ENCODE data around the gene OGFOD1.

The OGFOD1 gene

DNA sequence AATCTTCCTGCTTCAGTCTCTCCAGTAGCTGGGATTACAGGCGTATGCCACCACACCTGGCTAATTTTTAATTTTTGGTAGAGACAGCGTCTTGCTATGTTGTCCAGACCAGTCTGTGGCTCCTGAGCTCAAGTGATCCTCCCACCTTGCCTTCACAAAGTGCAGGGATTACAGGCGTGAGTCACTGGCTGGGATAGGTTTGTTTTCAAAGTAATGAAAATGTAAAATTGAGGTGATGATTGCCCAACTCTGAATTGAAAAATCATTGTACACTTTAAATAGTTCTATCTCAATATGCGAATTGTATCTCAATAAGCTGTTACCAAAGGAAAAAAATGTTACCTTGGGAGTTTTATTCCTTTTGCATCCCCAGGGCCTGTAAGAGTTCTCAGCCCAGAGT, 24.8 kb upstream of the OGFOD1 start:
- Histone ChIP-seq H3K27ac (ENCODE audit: low read length, poor library complexity, severe bottlenecking) (no peak overlapping the region), H4K8ac (ENCODE audit: low read length) (no peak overlapping the region), H2BK12ac (ENCODE audit: low read length in 2 of 2) (no peak overlapping the region), H2AFZ (ENCODE audit: low read depth, low read length) (no peak overlapping the region), H3K4me3 (ENCODE audit: insufficient read depth in 1 of 2, low read depth in 1 of 2, low read length in 2 of 2) (no peak overlapping the region), H3K18ac (ENCODE audit: low read depth in 1 of 2, low read length in 2 of 2) (no peak overlapping the region), H2AK5ac (ENCODE audit: low read length, severe bottlenecking) (no peak overlapping the region), H3K36me3 (ENCODE audit: control insufficient read depth in 1 of 2, insufficient read depth in 2 of 2, low read depth in 1 of 2, low read length in 2 of 2) (peaks cover 2 to 23% of the 10 kb centered on the region in 2 experiments), H3K4ac (ENCODE audit: low read depth in 1 of 2, low read length in 2 of 2) (no peak overlapping the region), H3K23ac (ENCODE audit: low read length in 2 of 2) (no peak overlapping the region), H2BK120ac (ENCODE audit: low read depth, low read length) (no peak overlapping the region), H3K27me3 (ENCODE audit: control insufficient read depth in 1 of 2, insufficient read depth in 1 of 2, low read length in 2 of 2) (no peaks in the 10 kb centered on the region), H3K79me1 (replicated peaks; ENCODE audit: low read length, poor library complexity, severe bottlenecking) (peaks cover 6% of the 10 kb centered on the region), H3K9ac (ENCODE audit: low read length) (no peak overlapping the region), H2BK15ac (ENCODE audit: low read depth, poor library complexity, severe bottlenecking) (no peak overlapping the region), H3K9me3 (ENCODE audit: control insufficient read depth, low read length) (no peaks in the 10 kb centered on the region), H3K4me2 (ENCODE audit: low read length, poor library complexity, severe bottlenecking) (no peak overlapping the region), H2BK5ac (ENCODE audit: low read depth, low read length, poor library complexity, severe bottlenecking) (no peak overlapping the region), H3K4me1 (ENCODE audit: control insufficient read depth, insufficient read depth, low read depth, low read length) (peaks cover 8% of the 10 kb centered on the region), H4K91ac (ENCODE audit: low read length) (no peak overlapping the region), H3K14ac (ENCODE audit: low read length in 2 of 2) (no peak overlapping the region)
- DNase-seq: no peak
- WGBS: 100% methylated on average over 3 of the region's 4 CpGs

GRCh38 chr16:56428091-56428490, 23.3 kb upstream of the OGFOD1 start:
- no peak overlapping the region for H3K27ac ChIP-seq (ENCODE audit: low read length, poor library complexity, severe bottlenecking)
- H2AK5ac ChIP-seq (ENCODE audit: low read length, severe bottlenecking): no peak overlapping the region
- no peaks in the 10 kb centered on the region for H3K27me3 ChIP-seq (ENCODE audit: control insufficient read depth in 1 of 2, insufficient read depth in 1 of 2, low read length in 2 of 2)
- H3K9me3 ChIP-seq (ENCODE audit: control insufficient read depth, low read length): no peaks in the 10 kb centered on the region
- no peak overlapping the region for H2BK120ac ChIP-seq (ENCODE audit: low read depth, low read length)
- H3K4me3 ChIP-seq (ENCODE audit: insufficient read depth in 1 of 2, low read depth in 1 of 2, low read length in 2 of 2): no peak overlapping the region
- peaks cover 3% of the 10 kb centered on the region for H3K79me1 ChIP-seq (replicated peaks; ENCODE audit: low read length, poor library complexity, severe bottlenecking)
- no peak overlapping the region for H3K4ac ChIP-seq (ENCODE audit: low read depth in 1 of 2, low read length in 2 of 2)
- no peak overlapping the region for H3K14ac ChIP-seq (ENCODE audit: low read length in 2 of 2)
- peaks cover 2 to 35% of the 10 kb centered on the region in 2 experiments for H3K36me3 ChIP-seq (ENCODE audit: control insufficient read depth in 1 of 2, insufficient read depth in 2 of 2, low read depth in 1 of 2, low read length in 2 of 2)
- no peak for DNase-seq
- no peak overlapping the region for H3K18ac ChIP-seq (ENCODE audit: low read depth in 1 of 2, low read length in 2 of 2)
- H4K91ac ChIP-seq (ENCODE audit: low read length): no peak overlapping the region
- peaks cover 3% of the 10 kb centered on the region for H3K4me1 ChIP-seq (ENCODE audit: control insufficient read depth, insufficient read depth, low read depth, low read length)
- H2BK5ac ChIP-seq (ENCODE audit: low read depth, low read length, poor library complexity, severe bottlenecking): no peak overlapping the region
- H2BK15ac ChIP-seq (ENCODE audit: low read depth, poor library complexity, severe bottlenecking): no peak overlapping the region
- H4K8ac ChIP-seq (ENCODE audit: low read length): no peak overlapping the region
- H2AFZ ChIP-seq (ENCODE audit: low read depth, low read length): no peak overlapping the region
- H3K4me2 ChIP-seq (ENCODE audit: low read length, poor library complexity, severe bottlenecking): no peak overlapping the region
- no peak overlapping the region for H3K23ac ChIP-seq (ENCODE audit: low read length in 2 of 2)
- 91% methylated on average over 1 of the region's 1 CpG for WGBS
- H3K9ac ChIP-seq (ENCODE audit: low read length): peak overlapping the region; percentile 47
- no peak overlapping the region for H2BK12ac ChIP-seq (ENCODE audit: low read length in 2 of 2)

DNA sequence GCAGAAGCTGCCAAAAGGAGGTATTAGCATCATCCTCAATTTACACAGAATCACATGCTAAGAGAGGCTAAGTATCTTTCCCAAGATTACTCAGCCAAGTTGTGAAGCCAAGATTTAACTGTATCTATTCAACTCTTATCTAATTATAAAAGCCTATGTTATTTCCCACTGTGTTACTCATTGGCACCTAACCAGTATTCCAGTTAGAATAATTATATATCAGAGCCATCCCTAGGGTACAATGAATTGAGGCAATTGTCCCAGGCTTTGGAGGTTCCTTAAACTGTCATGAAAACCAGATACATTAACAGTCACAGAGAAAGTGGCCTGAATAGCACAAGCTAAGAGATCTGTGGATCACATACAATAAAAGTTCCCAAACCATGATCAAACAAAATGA, 15.1 kb upstream of the OGFOD1 start:
- peaks cover 17% of the 10 kb centered on the region for H3K79me1 ChIP-seq (replicated peaks; ENCODE audit: low read length, poor library complexity, severe bottlenecking)
- no peak overlapping the region for H3K23ac ChIP-seq (ENCODE audit: low read length in 2 of 2)
- H3K4ac ChIP-seq (ENCODE audit: low read depth in 1 of 2, low read length in 2 of 2): no peak overlapping the region
- H2BK120ac ChIP-seq (ENCODE audit: low read depth, low read length): no peak overlapping the region
- H4K8ac ChIP-seq (ENCODE audit: low read length): no peak overlapping the region
- H2AK5ac ChIP-seq (ENCODE audit: low read length, severe bottlenecking): no peak overlapping the region
- H3K9ac ChIP-seq (ENCODE audit: low read length): no peak overlapping the region
- peaks cover 1% of the 10 kb centered on the region for H3K4me1 ChIP-seq (ENCODE audit: control insufficient read depth, insufficient read depth, low read depth, low read length)
- H2BK12ac ChIP-seq (ENCODE audit: low read length in 2 of 2): no peak overlapping the region
- H3K14ac ChIP-seq (ENCODE audit: low read length in 2 of 2): no peak overlapping the region
- no peaks in the 10 kb centered on the region for H3K27me3 ChIP-seq (ENCODE audit: control insufficient read depth in 1 of 2, insufficient read depth in 1 of 2, low read length in 2 of 2)
- H2BK5ac ChIP-seq (ENCODE audit: low read depth, low read length, poor library complexity, severe bottlenecking): no peak overlapping the region
- H3K4me2 ChIP-seq (ENCODE audit: low read length, poor library complexity, severe bottlenecking): no peak overlapping the region
- H3K36me3 ChIP-seq (ENCODE audit: control insufficient read depth in 1 of 2, insufficient read depth in 2 of 2, low read depth in 1 of 2, low read length in 2 of 2): peaks cover 16 to 80% of the 10 kb centered on the region in 2 experiments
- H3K27ac ChIP-seq (ENCODE audit: low read length, poor library complexity, severe bottlenecking): no peak overlapping the region
- no peak overlapping the region for H2BK15ac ChIP-seq (ENCODE audit: low read depth, poor library complexity, severe bottlenecking)
- no peak for DNase-seq
- no peak overlapping the region for H2AFZ ChIP-seq (ENCODE audit: low read depth, low read length)
- H3K4me3 ChIP-seq (ENCODE audit: insufficient read depth in 1 of 2, low read depth in 1 of 2, low read length in 2 of 2): no peak overlapping the region
- H3K18ac ChIP-seq (ENCODE audit: low read depth in 1 of 2, low read length in 2 of 2): no peak overlapping the region
- H3K9me3 ChIP-seq (ENCODE audit: control insufficient read depth, low read length): no peaks in the 10 kb centered on the region
- no peak overlapping the region for H4K91ac ChIP-seq (ENCODE audit: low read length)

- Histone ChIP-seq H2BK15ac (ENCODE audit: low read depth, poor library complexity, severe bottlenecking) (no peak overlapping the region), H2BK120ac (ENCODE audit: low read depth, low read length) (no peak overlapping the region), H3K27ac (ENCODE audit: low read length, poor library complexity, severe bottlenecking) (no peak overlapping the region), H3K9ac (ENCODE audit: low read length) (no peak overlapping the region), H3K14ac (ENCODE audit: low read length in 2 of 2) (no peak overlapping the region), H2AK5ac (ENCODE audit: low read length, severe bottlenecking) (no peak overlapping the region), H3K27me3 (ENCODE audit: control insufficient read depth in 1 of 2, insufficient read depth in 1 of 2, low read length in 2 of 2) (no peaks in the 10 kb centered on the region), H3K4ac (ENCODE audit: low read depth in 1 of 2, low read length in 2 of 2) (no peak overlapping the region), H4K91ac (ENCODE audit: low read length) (no peak overlapping the region), H3K4me3 (ENCODE audit: insufficient read depth in 1 of 2, low read depth in 1 of 2, low read length in 2 of 2) (no peak overlapping the region), H2BK12ac (ENCODE audit: low read length in 2 of 2) (no peak overlapping the region), H3K18ac (ENCODE audit: low read depth in 1 of 2, low read length in 2 of 2) (no peak overlapping the region), H2AFZ (ENCODE audit: low read depth, low read length) (no peak overlapping the region), H3K79me1 (replicated peaks; ENCODE audit: low read length, poor library complexity, severe bottlenecking) (peaks cover 21% of the 10 kb centered on the region), H3K4me2 (ENCODE audit: low read length, poor library complexity, severe bottlenecking) (no peak overlapping the region), H3K36me3 (ENCODE audit: control insufficient read depth in 1 of 2, insufficient read depth in 2 of 2, low read depth in 1 of 2, low read length in 2 of 2) (peaks cover 20 to 81% of the 10 kb centered on the region in 2 experiments), H3K23ac (ENCODE audit: low read length in 2 of 2) (no peak overlapping the region), H2BK5ac (ENCODE audit: low read depth, low read length, poor library complexity, severe bottlenecking) (no peak overlapping the region), H4K8ac (ENCODE audit: low read length) (no peak overlapping the region), H3K4me1 (ENCODE audit: control insufficient read depth, insufficient read depth, low read depth, low read length) (peaks cover 1% of the 10 kb centered on the region), H3K9me3 (ENCODE audit: control insufficient read depth, low read length) (no peaks in the 10 kb centered on the region)
- 92% methylated on average over 1 of the region's 1 CpG for WGBS
- no peak for DNase-seq
Observed at GRCh38 chr16:56438038-56438437, 13.3 kb upstream of the OGFOD1 start.

Measured in mesenchymal stem cell (in vitro differentiated cells and primary cell).